Measurements from ENCODE around the gene TMEM129.

DNA sequence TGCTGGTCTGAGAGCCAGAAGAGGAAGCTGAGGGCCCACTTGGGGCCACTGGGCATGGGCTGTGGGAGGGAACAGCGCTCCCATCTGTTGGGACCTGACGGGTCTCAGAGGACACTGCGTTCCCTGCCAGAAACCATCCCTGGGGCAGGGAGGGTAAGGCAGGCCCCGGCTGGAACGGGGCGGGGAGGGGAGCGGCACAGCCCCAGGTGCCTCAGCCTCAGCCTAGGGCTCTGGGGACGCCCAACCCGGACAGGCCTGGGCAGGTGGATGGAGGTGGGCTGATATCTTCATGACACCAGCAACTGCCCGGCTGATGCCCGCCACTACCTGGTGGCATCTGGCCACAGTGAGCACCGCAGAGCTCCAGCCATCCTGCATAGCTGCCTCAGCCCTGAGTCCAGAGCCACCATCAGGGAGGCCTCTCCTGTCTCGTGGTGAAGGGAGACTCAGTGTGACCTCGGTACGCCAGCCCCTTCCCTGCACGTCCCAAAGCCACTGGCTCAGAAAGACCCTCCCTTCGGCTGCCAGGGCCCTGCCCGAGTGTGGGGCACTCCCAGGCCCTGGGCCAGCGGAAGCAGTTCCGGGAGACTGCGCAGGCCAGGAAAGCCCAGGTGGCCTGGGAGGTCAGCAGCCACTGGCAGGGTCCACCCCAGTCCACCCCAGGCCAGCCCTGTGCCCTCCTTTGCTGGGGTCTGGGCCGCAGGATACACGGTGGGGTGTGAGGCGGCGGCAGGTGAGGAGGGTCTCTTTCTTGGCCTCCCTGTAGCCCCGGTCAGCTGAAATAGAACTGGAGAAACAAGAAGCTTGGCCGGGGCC lies 37.4 kb upstream of the TMEM129 start:
- TF ChIP-seq, protein P1, sequence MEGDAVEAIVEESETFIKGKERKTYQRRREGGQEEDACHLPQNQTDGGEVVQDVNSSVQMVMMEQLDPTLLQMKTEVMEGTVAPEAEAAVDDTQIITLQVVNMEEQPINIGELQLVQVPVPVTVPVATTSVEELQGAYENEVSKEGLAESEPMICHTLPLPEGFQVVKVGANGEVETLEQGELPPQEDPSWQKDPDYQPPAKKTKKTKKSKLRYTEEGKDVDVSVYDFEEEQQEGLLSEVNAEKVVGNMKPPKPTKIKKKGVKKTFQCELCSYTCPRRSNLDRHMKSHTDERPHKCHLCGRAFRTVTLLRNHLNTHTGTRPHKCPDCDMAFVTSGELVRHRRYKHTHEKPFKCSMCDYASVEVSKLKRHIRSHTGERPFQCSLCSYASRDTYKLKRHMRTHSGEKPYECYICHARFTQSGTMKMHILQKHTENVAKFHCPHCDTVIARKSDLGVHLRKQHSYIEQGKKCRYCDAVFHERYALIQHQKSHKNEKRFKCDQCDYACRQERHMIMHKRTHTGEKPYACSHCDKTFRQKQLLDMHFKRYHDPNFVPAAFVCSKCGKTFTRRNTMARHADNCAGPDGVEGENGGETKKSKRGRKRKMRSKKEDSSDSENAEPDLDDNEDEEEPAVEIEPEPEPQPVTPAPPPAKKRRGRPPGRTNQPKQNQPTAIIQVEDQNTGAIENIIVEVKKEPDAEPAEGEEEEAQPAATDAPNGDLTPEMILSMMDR (IDR thresholded peaks at IDR 0.05; ENCODE audit: low read length): no peak
- TF ChIP-seq EZH2 (optimal IDR thresholded peaks at IDR 0.05; ENCODE audit: low read depth, low read length): no peak
- no peak for TF ChIP-seq EZH2phosphoT487 (IDR thresholded peaks at IDR 0.05; ENCODE audit: low read length)
